Measurements from ENCODE around the gene LMX1B.

Gene LMX1B

GRCh38 chr9:126692041-126692758 lies 78.5 kb downstream of the LMX1B start:
- ATAC-seq: no peak
- TF ChIP-seq BACH2 (CRISPR knock-in tag; IDR thresholded peaks at IDR 0.05; ENCODE audit: borderline replicate concordance) (no peak), ZFP30 (CRISPR knock-in tag; IDR thresholded peaks at IDR 0.05) (no peak), TSHZ2 (CRISPR knock-in tag; IDR thresholded peaks at IDR 0.05) (no peak), ZC3H10 (CRISPR knock-in tag; IDR thresholded peaks at IDR 0.05) (no peak), ZNF565 (CRISPR knock-in tag; conservative IDR thresholded peaks at IDR 0.05; ENCODE audit: low read depth) (no peak), OSR1 (CRISPR knock-in tag; IDR thresholded peaks at IDR 0.05) (no peak), TOX (CRISPR knock-in tag; IDR thresholded peaks at IDR 0.05; ENCODE audit: borderline replicate concordance) (no peak), ARNTL (CRISPR knock-in tag; IDR thresholded peaks at IDR 0.05; ENCODE audit: borderline replicate concordance, low read depth) (no peak), SNAI2 (CRISPR knock-in tag; IDR thresholded peaks at IDR 0.05) (no peak), TCF4 (CRISPR knock-in tag; IDR thresholded peaks at IDR 0.05; ENCODE audit: borderline replicate concordance) (no peak), ZNF8 (CRISPR knock-in tag; IDR thresholded peaks at IDR 0.05) (no peak), PPARA (CRISPR knock-in tag; IDR thresholded peaks at IDR 0.05; ENCODE audit: borderline replicate concordance) (no peak)
- TF ChIP-seq, protein P1, sequence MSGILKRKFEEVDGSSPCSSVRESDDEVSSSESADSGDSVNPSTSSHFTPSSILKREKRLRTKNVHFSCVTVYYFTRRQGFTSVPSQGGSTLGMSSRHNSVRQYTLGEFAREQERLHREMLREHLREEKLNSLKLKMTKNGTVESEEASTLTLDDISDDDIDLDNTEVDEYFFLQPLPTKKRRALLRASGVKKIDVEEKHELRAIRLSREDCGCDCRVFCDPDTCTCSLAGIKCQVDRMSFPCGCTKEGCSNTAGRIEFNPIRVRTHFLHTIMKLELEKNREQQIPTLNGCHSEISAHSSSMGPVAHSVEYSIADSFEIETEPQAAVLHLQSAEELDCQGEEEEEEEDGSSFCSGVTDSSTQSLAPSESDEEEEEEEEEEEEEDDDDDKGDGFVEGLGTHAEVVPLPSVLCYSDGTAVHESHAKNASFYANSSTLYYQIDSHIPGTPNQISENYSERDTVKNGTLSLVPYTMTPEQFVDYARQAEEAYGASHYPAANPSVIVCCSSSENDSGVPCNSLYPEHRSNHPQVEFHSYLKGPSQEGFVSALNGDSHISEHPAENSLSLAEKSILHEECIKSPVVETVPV (CRISPR knock-in tag; IDR thresholded peaks at IDR 0.05): no peak
- TF ChIP-seq, protein P2, sequence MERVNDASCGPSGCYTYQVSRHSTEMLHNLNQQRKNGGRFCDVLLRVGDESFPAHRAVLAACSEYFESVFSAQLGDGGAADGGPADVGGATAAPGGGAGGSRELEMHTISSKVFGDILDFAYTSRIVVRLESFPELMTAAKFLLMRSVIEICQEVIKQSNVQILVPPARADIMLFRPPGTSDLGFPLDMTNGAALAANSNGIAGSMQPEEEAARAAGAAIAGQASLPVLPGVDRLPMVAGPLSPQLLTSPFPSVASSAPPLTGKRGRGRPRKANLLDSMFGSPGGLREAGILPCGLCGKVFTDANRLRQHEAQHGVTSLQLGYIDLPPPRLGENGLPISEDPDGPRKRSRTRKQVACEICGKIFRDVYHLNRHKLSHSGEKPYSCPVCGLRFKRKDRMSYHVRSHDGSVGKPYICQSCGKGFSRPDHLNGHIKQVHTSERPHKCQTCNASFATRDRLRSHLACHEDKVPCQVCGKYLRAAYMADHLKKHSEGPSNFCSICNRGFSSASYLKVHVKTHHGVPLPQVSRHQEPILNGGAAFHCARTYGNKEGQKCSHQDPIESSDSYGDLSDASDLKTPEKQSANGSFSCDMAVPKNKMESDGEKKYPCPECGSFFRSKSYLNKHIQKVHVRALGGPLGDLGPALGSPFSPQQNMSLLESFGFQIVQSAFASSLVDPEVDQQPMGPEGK (CRISPR knock-in tag; IDR thresholded peaks at IDR 0.05; ENCODE audit: borderline replicate concordance): no peak

DNA sequence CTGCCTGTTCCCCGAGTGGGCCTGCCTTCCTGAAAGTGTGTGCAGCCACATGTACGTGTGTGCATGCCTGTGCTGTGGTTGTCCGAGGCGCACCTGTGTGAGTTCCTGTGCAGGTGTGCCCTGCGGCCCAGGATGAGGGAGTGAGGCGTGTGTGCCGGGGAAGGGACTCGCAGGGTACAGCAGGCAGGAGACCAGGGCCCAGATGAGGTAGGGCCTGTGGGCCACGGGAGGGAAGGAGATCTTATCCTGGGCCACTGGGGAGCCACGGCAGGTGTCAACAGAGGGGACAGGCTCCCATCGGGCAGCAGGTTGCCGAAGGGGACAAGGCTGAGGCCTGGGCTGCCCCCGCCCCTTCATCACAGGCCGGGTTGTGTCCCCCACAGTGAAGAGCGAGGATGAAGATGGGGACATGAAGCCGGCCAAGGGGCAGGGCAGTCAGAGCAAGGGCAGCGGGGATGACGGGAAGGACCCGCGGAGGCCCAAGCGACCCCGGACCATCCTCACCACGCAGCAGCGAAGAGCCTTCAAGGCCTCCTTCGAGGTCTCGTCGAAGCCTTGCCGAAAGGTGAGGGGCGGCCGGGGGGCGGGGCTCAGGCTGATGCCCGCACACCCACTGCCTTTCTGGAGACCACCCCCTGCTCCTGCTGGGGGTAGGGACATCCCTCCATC lies 79.2 kb downstream of the LMX1B start:
- ATAC-seq: no peak
- TF ChIP-seq TOX (CRISPR knock-in tag; IDR thresholded peaks at IDR 0.05; ENCODE audit: borderline replicate concordance) (no peak), ZFP30 (CRISPR knock-in tag; IDR thresholded peaks at IDR 0.05) (no peak), GLIS3 (CRISPR knock-in tag; IDR thresholded peaks at IDR 0.05) (no peak), BACH2 (CRISPR knock-in tag; IDR thresholded peaks at IDR 0.05; ENCODE audit: borderline replicate concordance) (no peak), ZC3H10 (CRISPR knock-in tag; IDR thresholded peaks at IDR 0.05) (no peak), POU6F1 (CRISPR knock-in tag; IDR thresholded peaks at IDR 0.05; ENCODE audit: borderline replicate concordance, low read depth) (no peak), ZNF70 (CRISPR knock-in tag; IDR thresholded peaks at IDR 0.05) (no peak), RARB (CRISPR knock-in tag; IDR thresholded peaks at IDR 0.05) (no peak), ZNF565 (CRISPR knock-in tag; conservative IDR thresholded peaks at IDR 0.05; ENCODE audit: low read depth) (no peak), TCF4 (CRISPR knock-in tag; IDR thresholded peaks at IDR 0.05; ENCODE audit: borderline replicate concordance) (no peak), ZFP3 (CRISPR knock-in tag; IDR thresholded peaks at IDR 0.05) (no peak), ARNTL (CRISPR knock-in tag; IDR thresholded peaks at IDR 0.05; ENCODE audit: borderline replicate concordance, low read depth) (no peak), PPARA (CRISPR knock-in tag; IDR thresholded peaks at IDR 0.05; ENCODE audit: borderline replicate concordance) (no peak), CSDC2 (CRISPR knock-in tag; IDR thresholded peaks at IDR 0.05) (no peak)
- TF ChIP-seq, protein P1 (CRISPR knock-in tag; IDR thresholded peaks at IDR 0.05): no peak
- TF ChIP-seq, protein P3, sequence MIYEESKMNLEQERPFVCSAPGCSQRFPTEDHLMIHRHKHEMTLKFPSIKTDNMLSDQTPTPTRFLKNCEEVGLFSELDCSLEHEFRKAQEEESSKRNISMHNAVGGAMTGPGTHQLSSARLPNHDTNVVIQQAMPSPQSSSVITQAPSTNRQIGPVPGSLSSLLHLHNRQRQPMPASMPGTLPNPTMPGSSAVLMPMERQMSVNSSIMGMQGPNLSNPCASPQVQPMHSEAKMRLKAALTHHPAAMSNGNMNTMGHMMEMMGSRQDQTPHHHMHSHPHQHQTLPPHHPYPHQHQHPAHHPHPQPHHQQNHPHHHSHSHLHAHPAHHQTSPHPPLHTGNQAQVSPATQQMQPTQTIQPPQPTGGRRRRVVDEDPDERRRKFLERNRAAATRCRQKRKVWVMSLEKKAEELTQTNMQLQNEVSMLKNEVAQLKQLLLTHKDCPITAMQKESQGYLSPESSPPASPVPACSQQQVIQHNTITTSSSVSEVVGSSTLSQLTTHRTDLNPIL (CRISPR knock-in tag; IDR thresholded peaks at IDR 0.05; ENCODE audit: low read depth): no peak
- TF ChIP-seq, protein P2 (CRISPR knock-in tag; IDR thresholded peaks at IDR 0.05; ENCODE audit: borderline replicate concordance): no peak

Data from SK-N-SH treated with all-trans-retinoic acid at 6 μM for 48 hours (cell line).